ENCODE data around the gene CORT. TPM values are rescaled to one million over a fixed set of nuclear protein-coding genes. Genes with fewer than 3 reads are reported as not detected.

The CORT gene, protein sequence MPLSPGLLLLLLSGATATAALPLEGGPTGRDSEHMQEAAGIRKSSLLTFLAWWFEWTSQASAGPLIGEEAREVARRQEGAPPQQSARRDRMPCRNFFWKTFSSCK
- 0.08 TPM in 1 of 2 replicates, not detected in the other for total RNA-seq (ENCODE audit: low replicate concordance)

DNA sequence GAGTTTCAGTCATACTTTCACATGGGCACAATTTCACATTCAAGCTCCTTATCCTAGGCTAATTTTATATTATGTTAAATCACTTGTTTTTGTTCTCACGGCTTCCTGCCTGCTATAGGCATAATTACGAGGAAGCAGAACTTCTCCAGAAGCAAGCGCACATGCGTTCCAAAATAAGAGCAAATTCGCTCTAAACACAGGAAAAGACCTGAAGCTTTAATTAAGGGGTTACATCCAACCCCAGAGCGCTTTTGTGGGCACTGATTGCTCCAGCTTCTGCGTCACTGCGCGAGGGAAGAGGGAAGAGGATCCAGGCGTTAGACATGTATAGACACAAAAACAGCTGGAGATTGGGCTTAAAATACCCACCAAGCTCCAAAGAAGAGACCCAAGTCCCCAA, at the start of gene CORT:
Gene CORT (plus strand): TSS at position 281 of the 400 bp plus-strand sequence. CDS start 193 bp downstream, outside the sequence.

DNA sequence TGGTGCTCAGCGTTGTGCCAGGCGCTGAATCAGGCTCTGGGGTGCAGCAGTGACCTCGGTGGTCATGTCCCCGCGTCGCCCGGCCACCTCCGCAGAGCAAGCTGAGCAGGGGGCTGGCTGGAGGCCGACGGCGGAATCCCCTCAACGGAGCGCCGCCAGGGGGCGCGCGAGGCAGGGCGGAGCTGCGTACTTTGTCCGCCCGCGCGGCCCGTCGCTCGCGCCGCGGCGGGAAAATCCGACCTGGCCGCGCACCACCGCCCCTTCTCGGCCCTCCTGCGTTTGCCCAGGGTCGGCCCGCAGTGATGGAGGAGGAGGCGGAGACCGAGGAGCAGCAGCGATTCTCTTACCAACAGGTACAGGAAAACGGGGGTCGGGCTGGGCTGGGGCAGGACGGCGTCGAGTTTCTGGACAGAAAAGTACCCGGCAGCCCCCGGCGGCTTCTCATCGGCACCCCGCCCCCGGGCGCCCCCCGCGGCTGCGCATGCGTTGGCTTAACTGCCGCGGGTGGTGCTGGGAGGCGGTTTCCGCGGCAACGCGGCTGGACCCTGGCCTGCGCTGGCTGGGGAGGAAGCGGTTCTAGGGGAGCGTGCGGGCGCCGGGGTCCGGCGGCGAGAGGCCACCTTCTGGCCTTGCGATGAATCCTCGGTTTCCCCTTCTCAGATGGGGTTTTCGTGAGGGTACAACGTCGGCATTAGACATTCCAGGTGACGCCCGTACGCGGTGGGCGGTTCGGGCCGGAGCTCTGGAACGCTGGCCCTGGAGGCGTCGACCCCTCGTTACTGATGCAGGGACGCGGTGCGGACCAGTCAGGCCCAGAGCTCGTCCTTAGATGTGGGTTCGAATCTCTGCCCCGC, 19.4 kb upstream of the CORT start, which contains the start of gene CENPS:
Gene CENPS (plus strand): TSS at position 218 of the 854 bp plus-strand sequence. CDS start 85 bp downstream, at position 303.

DNA sequence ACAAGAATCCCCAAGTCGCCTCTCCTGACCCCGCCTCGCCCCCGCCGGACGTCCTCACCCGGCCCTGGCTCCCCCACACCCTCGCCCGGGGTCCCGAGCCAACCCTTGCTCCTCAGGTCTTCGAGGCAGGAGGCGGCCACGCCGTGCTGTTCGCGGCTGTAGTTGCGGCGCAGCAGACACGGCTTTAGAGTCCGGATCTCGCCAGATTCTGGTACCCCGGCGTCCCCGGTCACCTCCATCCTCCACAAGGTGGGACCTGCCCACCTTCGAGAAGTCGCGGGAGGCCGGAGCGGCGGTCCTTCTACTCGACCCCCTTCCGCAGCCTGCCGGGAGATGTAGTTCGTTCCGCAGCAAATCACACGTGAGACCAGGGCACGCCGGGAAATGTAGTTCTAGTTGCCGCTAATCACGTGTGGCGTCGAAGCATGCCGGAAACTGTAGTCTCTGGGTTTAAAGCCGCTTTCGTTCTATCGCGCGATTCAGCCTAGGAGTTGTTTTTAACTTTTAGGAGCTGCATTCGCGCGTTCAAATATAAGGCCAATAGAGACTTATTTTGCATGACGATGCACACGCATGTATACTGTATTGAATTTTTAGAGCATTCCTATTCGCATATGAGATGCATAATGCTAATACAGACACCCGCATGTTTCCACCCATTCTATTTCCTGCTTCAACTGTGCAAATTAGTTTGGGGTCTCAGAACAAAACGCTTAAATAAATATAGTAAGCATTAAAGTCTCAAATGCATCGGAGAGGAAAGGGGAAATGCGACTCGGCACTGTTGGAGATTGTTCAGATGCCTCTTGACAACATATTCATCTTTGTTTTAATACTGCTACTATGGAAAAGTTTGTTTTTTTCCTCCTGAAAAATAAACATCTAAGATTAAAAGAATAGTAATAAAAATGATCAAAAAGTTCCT, 22.7 kb downstream of the CORT start, which contains the start of gene DFFA:
Gene DFFA (minus strand): TSS at position 310 of the 925 bp plus-strand sequence. CDS start 71 bp downstream, at position 239.

DNA sequence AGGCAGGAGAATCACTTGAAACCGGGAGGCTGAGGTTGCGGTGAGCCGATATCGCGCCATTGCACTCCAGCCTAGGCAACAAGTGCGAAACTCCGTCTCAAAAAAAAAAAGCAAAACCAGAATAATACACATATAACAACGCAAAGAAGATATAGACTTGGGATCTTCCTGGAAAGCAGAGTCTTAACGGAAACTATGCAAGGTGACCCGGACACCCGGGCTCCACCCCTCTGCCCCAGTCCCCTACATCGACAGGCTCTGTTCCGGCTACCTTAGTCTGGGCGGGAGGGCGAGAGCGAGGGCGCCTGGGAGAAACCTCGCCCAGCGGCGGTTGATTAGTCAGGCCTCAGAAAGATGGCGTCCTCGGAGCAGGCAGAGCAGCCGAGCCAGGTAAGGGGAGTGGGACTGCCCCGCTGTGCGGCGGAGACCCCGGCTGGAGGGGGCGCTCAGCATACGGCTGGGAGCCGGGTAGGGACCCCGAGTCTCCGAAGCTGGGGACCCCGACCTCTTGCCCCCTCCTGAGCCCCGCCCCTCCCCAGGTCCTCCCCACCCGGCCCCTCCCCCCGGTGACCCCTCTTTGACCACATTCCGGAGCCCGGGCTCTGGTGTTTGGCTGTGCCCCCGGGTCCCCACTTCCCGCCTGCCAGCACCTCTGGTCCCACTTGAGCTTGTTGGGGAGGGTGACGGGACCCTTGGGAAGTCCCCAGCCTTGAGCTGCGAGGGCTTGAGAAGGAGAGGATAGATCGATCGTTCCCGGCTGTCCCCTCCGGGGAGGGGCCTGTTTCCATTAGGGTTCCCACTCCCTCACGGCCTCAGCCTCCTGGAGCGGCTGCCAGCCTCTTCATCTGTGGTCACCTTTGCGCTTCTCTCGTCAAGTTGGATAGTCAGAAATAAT, 25.0 kb downstream of the CORT start, which contains the start of gene PEX14:
Gene PEX14 (plus strand): TSS at position 338 of the 895 bp plus-strand sequence. CDS start 17 bp downstream, at position 355.

Other genes with a start within 250 kb of the CORT start
- gene KIF1B, start 239.5 kb upstream of the CORT start, total RNA-seq (ENCODE audit: low replicate concordance), result 19.4 and 20.7 TPM in 2 replicates
- 61.6 and 114 TPM in 2 replicates for gene PGD, start 51.0 kb upstream of the CORT start, total RNA-seq (ENCODE audit: low replicate concordance)
- gene CENPS, start 19.6 kb upstream of the CORT start, total RNA-seq (ENCODE audit: low replicate concordance), result 7.5 and 7.9 TPM in 2 replicates
- 40.3 and 45.9 TPM in 2 replicates for gene DFFA, start 22.5 kb downstream of the CORT start, total RNA-seq (ENCODE audit: low replicate concordance)
- 9.4 and 13.6 TPM in 2 replicates for gene PEX14, start 24.9 kb downstream of the CORT start, total RNA-seq (ENCODE audit: low replicate concordance)

All from smooth muscle cell of the coronary artery (primary cell).